GM18873 (cell line): Measurements from ENCODE around the gene MEG3.

Experiments used
- ATAC-seq: cut with Tn5 transposase; IDR thresholded peaks from one replicate; pipeline ENCODE4 v1.9.1; 2021; ENCODE audit warnings: mild to moderate bottlenecking, moderate library complexity, moderate number of reproducible peaks; ENCODE audit not compliant: unreplicated experiment, low FRiP score

MEG3 gene

DNA sequence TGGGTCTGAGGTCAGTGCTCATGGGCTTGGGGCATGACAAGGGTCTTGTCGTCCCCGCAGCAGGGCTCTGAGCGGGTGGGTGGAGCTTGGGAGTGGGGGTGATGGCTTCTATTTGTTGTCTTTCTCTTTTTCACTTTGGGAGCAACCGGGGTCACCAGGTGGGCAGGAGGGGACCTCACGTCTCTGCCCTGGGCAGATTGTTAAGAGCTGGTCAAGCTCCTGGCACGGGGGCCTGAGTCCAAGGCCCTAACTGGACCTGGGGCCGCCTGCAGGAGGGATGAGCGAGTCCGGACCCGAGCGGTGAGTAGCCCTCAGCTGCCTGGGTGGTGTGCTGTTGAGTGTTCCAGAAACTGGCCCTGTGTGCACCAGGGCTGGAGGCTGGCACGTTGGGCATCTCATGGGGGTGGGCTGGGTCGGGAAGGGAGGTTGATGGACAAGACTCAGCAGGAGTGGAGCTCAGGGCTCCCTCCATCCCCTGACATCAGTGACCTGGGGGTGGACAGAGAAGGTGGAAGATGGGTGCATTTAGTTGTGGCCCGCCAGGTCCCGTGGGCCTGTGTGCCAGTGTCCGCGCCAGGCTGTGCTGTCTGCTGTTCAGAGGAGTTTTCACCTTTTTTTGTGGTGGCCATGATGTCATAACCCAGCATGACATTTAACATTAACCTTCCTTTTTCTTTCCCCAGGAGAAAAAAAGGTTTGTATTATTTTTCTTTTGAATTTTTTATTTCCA lies 50.1 kb downstream of the MEG3 start:
- ATAC-seq: no peak

DNA sequence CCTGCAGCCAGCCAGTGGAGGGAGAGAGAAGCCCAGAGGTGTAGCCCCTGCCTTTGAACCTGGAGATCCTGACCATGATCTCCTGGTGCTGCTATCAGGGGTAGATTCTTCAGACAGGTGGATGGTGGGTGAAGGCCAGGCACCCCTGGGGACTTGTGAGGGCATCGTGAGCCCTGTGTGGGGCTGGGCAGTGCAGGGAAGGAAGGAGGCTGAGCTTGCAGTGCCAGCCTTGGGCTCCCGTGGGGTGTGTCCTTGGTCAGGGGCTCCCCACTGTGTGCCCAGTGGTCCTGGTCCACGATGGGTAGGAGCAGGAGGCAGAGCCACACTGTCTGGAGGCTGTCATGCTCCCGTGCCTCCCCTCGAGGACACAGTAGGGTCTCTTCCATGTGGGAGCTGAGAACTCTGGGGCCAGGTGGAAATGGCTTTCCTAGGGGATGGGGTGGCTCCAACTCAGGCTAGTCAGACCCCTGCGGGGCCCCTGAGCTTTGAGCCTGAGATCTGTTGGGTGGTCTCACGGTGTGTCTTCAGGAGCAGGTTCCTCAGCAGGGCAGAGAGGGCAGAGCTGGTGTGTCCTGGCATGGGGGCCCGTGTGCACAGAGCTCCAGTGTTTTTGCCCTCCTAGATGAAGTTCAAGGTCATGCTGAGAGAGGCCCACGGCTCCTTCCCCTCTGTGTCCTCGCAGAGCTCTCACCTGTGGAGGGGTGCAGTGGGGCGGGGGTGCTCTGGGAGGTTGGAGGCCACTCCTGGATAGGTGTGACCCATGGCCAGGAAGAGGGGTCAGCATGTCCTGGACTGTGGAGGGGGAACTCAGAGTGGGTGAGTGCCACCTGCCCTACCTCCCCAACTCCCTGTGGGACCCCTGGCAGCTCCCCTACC lies 52.6 kb downstream of the MEG3 start:
- ATAC-seq: no peak

DNA sequence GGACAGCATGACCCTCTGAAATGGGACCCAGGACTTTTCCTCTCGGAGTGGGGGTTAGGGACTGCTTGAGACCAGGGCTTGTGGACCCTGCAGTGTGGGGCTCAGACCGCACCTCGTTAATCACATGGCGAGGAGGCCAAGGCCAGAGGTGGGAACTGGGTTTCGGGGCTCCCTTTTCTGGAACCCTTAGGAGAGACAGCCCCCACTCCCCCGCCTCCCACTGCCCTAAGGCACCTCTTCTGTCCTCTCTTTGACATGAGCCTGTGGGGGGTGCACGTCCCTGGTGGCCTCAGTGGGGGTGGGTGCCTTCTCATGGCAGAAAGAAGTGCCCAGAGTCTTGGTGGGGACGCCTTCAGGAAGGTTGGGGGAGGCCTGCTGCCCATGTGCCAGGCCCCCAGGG lies 53.3 kb downstream of the MEG3 start:
- no peak for ATAC-seq

DNA sequence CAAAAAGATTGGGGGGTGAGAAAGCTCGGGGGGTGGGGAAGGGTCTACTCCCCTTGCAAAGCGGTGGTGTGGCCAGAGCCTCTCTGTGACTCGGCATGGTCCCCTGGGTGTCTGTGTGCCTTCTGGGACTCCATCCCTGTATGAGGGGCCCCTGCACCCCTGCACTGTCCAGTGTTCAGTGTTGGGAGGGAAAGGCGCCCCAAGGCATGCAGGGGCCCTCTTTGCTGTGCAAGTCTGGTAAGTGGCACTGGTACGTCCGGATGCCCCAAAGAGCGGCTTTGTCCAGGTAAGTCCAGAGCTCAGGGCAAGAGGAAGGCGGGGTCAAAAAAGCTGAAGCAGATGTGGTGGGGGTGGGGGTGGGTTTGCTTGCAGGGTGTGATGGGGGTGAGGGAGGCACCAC lies 53.9 kb downstream of the MEG3 start:
- ATAC-seq: no peak

DNA sequence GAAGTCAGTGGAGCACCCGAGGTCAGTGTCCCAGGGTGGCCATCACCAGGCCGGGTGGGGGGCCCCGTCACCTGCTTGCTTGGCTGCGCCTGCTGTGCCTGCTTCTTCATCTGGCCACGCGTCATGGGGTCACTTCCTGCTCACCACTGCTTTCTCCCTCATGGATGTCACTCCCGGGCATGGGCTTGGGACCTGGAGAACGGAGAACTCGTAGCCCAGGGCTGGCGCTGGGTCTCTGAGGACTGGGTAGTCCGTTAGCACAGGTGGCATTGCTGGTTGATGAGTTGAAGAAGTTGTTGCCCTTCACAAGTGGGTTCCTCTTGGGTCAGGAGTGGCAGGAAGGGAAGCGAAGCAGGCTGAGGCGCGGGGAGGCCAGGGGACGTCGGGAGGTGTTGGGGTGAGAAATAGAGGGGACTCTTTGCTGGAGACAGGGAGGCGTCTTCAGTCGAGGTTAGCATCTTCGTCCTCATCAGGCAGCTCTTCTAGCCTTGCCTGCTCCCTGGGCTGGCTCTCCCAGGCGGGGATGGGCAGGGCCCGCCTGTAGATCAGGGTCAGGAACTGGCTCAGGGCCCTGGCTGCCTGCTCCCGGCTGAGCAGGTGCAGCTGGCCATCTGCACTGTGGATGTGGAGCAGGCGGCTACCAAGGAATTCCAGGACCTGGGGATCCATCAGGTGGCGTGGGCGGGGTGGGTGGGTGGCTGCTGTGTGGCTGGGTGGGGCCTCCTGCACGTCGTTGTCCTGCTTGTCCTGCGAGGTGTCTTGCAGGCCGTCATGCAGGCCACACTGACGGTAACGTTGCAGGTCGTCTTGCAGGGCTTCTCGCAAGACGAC lies 54.6 kb downstream of the MEG3 start:
- no peak for ATAC-seq

DNA sequence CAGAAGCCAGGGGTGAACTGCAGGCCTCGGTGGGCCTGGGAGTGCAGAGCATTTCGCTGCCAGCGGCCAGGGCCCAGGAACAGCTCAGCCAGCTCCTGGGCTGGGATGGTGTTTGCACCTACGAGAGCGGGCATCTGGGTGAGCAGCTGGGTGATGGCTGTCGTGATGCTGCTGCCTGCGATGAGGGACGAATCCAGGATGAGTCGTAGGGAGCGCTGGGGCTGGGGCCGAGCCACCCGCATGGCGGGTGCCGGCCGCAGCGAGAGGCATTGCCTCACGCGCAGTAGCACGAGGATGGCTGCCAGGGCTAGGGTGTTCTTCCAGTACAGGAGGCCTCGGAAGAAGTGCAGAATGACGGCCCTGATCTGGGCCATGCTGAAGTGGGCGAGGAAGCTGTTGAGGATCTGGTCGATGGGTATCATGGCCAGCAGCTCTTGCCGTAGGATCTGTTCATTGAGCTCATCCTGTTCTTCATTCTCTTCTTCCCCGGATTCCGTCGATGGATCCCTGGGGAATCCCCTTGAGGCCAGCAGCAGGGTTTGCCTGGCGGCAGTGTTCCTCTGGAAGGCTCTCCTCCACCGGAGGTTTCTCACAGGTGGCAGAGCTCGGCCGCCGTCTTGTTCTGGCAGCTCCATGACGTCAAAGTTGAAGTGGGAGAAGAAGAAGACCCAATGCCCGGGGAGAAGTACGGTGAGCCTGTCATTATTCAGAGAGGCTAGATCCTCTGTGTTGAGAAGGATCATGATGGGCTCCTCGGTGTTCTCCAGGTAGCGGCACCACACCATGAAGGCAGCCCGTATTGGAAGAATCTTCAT lies 55.5 kb downstream of the MEG3 start:
- no peak for ATAC-seq

DNA sequence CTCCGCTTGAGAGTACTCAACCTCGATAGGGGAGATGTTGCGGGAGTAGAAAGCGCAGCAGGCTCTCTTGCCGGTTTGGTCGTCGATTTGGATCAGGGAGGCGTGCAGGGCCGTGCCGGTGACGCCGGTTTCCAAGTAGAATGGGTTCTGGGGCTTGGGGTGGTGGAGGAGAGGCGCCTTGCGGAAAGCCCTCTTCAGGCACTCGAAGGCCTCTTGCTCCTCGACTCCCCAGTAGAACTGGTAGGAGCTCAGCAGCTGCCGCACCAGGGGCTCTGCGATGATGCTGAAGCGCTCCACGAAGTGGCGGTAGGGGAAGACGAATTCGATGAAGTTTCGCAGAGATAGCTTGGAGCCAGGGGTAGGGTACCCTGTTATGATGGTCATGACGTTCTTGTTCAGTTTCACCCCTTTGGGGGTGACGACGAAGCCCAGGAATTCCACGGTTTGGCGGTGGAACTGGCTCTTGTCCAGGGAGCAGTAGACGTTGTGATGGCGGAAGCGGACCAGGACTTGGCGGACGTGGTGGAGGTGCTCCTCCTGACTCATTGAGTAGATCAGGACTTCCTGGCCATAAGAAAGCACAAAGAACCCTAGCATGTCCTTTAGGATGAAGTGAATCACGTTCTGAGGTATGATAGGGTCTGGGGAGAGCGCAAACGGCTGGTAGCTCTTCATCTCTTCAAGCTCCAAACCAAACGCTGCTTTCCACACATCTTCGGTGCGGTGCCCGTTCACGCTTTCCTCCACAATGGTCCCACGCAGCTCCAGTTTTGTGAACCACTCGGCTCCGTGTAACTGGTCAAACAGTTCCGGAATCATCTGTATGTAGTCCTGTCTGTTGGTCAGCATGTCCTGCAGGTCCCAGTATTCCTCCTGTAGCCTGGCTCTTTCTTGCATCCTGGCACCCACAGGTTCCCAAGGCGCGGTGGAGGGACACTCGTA lies 56.4 kb downstream of the MEG3 start:
- ATAC-seq: no peak

DNA sequence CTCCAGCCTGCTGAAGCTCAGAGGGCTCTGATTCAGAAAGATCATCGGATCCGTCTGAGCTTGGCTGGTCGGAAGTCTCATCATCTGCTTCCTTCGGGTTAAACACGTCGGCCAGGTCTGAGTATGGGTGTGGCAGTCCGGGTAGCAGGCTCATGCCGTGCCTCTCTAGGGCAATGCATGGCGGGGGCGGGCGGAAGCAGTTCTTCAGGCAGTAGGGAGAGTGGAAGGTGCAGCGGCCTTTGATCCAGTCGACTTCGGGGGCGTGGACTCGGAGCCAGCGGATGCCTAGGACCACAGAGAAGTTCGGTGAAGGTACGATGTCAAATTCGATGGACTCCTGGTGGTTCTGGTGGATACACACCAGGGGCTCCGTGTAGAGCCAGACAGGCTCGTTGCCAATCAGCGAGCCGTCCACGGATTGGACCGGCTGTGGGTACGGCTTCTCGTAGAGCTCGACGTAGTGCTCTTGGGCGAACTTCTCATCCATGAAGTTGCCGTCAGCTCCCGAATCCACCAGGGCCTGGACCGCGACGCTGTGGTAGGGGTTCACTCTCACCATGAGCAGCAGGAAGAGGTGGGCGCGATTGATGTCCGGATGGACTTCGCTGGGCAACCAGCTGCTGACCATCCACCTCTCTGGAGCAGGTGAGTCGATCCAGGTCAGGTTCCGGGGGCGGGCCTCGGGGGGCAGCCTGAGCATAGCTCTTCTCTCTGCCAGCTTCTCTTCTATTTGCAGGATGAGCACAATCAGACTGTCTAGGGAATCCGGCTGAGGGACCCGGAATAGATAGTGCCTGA lies 57.3 kb downstream of the MEG3 start:
- no peak for ATAC-seq

DNA sequence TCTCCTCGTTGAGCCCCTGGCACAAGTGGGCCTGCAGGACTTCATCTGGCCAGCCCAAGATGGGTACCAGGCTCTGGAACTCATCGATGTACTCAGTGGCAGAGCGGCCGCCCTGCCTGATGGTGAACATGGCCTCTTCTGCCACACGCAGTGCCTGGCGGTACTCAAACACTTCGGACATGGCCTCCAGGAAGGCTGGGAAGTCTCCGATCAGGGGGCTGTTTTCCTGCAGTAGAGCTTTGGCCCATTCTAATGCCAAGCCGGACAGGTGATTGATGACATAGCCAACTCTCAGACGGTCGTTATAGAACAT lies 57.8 kb downstream of the MEG3 start:
- no peak for ATAC-seq

DNA sequence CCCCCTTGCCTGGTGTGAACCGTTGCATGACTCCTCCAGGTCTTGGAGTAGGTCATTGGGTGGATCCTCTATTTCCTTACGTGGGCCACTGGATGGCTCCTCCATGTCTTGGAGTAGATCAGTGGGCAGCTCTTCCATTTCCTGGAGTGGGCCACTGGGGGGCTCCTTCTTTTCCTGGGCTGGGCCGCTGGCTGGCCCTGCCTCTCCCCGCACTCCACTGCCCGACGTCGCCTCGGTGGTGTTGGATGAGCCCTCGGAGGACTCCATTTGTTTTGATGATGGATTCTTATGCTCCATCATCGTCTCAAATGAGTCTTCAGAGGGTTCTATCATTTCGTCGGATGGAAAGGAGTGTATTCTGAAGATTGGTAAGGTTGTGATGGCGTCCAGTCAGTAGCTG lies 58.5 kb downstream of the MEG3 start:
- no peak for ATAC-seq

DNA sequence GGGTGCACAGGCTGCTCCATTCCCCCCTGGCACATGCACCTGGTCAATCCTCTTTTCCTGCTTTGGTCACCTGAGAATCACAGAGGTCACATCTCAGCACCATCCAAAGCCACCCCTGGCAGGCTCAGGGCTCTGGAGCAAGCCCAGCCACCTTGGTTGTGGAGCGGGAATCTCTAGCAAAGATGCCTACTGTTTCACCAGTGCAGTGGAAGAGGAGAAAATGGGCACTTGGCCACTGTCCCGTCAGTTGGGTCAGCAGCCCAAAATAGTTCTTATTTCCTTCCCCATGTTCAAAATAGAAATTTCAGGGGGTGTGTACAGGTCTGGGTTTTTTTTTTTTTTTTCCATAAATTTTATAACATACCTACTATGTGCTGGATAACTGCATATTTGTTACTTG lies 59.3 kb downstream of the MEG3 start:
- no peak for ATAC-seq

DNA sequence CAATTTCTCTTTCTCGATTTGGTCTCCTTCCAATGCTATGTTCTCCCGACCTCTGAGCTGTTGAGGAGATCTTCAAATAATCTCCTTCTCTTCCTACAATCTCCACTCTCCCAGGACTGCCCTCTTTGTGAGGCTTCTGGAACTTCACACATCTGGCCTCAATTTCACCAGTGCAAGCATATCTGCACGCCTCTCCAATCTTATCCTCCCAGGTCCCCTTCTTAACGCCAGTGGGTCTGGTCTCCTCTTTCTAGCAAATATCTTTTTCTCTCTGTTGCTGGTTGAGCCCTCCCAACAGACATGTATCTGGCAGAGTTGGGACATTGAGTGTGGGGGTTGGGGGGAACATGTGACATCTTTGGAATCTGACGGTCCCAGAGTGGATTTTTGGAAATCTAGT lies 59.7 kb downstream of the MEG3 start:
- ATAC-seq: no peak

DNA sequence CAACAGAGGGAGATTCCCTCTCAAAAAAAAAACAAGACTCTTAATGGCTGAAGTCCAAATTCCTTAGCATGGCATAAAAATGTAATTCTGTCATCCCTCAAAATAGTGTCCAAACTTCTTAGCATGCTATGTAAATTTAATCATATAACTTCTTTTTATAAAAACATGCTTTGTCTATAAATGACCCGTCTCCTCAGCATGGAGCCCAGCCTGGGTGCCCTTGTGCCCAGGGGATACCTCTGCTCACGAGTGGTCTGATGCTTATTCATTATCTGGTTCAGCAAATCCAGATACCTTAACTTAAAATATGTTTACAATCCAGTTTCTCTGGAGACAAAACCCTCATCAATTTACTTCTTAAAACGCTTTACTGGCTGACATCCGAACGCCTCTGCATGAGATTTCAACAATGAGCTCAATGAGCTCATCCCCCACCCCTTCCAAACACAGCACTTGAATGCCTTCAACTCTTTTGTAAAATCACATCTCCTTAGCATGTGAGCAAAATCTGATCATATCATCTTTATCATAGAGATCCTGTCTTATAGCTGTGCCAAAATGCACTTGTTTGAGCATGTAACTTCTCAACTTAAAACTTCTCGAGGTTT lies 61.9 kb downstream of the MEG3 start:
- ATAC-seq: no peak

DNA sequence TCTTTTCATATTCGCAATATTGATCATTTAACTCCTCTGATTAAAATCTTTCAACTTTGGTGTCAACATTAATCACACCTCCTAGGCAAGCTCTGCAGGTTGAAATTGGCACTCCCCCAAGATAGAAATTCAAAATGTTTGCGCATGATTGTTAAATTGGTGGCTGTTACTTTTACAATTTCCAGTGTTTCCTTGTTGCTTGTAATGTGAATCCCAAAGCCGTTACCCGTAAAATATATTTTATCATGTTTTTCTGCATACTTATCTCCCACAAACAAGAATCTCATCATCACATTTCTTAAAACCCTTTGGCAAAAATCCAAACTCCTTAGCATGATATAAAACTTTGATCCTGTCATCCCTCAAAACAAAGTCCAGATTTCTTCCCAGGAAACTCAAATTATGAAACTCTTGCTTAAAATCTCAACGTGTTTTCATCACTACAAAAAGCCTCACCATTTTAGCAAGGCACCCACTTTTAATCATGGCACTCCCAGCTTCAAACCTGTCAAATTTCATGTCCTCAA lies 62.9 kb downstream of the MEG3 start:
- ATAC-seq: no peak

DNA sequence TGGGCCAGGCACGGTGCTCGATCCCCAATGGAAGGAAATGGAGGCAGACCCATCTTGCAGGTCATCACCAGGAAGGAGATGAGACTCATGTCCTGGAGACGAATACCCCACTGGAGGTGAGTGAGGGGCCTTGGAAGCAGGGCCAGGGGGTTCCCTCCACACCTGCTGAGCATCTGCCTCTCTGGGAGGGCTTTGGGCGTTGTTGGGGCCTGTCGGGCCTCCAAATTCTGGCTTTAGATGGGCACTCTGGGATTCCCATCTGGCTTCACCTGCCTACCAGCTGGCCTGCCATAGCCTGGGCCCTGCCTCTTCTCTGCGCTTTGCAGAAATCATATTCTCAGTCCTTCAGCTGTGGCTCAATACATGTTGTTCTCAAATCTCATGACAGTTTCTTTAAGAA lies 63.7 kb downstream of the MEG3 start:
- no peak for ATAC-seq

DNA sequence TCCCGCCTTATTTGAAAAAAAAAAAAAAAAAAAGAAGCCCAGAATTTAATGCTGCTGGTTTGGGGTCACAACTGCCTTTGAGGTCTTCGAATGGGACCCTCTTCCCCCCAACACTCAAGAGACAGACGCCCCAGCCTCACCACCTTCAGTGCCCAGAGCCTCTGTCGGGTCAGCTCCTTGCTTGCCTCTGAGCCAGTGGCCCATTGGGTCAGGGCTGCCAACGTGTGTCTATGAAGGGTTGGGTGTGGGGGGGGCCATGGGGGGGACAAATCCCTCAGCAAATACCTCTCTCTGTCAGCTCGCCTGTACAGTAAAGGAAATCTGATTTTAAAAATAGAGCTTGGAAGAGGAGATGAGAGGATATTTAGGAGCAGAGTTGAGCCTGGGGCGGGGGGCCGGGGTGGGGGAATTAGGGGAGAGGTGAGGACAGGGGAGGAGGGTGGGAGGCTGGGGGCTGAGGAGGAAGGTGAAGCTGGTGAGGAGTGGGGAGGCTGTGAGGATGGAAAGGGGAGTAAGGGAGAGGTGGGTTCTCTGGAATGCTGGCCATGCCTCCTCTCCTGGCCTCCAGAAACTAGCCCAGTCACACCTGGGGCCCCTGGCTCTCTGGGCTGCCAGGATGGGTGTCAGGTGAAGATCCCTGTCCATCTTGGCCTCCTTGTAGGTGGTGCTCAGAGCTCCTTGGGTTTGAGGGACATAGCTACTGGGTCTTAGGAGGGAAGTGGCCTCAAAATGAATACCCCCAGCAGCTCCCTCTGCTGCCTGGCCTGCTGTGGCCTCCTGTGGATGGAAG lies 64.3 kb downstream of the MEG3 start:
- ATAC-seq: no peak

DNA sequence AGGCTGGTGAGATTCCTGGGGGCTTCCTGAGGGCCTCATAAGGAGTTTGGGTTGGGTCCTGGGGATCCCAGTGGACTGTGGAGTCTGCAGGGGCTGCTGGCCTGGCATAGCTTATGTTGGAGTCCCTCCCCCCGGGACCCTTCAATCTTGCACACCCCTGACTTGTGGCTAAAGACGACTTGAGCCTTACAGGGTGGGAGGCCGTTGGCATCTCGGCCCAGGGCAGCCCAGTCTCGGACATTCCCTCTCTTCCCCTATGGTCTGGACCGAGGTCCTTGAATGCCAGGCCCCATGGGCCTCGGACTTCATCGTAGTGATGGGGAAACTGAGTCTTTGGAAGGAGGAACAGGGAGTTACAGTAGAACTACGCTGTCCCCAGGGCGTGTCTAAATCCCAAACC lies 65.1 kb downstream of the MEG3 start:
- no peak for ATAC-seq
